A549 (cell line): ENCODE data around the gene SLC24A1.

Experiments used
- BCL3 ChIP-seq: fragments of >200 bp; sonication (Bioruptor Twin); formaldehyde crosslinking; IDR thresholded peaks from 3 replicates; pipeline ENCODE4 v1.6.1; 2016
- CEBPB ChIP-seq, 2 experiments: fragments of >200 bp in 1 of 2; sonication (Bioruptor Twin) in 1 of 2; formaldehyde crosslinking in 1 of 2; IDR thresholded peaks; 2 replicates each; pipeline ENCODE4 v1.6.1; 2012 to 2016
- CTCF ChIP-seq: fragments of >200 bp; sonication (Bioruptor Twin); formaldehyde crosslinking; IDR thresholded peaks from 3 replicates; pipeline ENCODE4 v1.5.1; 2016
- EP300 ChIP-seq, 2 experiments: fragments of >200 bp; sonication (Bioruptor Twin); formaldehyde crosslinking; IDR thresholded peaks; 2 replicates in 1 of 2; 3 replicates in 1 of 2; pipeline ENCODE4 v1.6.1; 2016 to 2017
- ESRRA ChIP-seq: fragments of 150-350 bp; IDR thresholded peaks from 2 replicates; pipeline ENCODE4 v1.6.1; 2014; ENCODE audit warnings: mild to moderate bottlenecking, low read length, borderline replicate concordance
- FOSL2 ChIP-seq, 2 experiments: fragments of 450-650 bp in 1 of 2; fragments of >200 bp in 1 of 2; sonication (Bioruptor Twin) in 1 of 2; formaldehyde crosslinking; IDR thresholded peaks; 2 replicates each; pipeline versions ENCODE4 v1.5.0 to v1.6.1; 2016 to 2020; ENCODE audit warnings: mild to moderate bottlenecking in 1 of 2, moderate library complexity in 1 of 2
- POLR2A ChIP-seq: IDR thresholded peaks from 2 replicates; pipeline ENCODE4 v1.6.1; 2012; ENCODE audit warnings: mild to moderate bottlenecking, low read length
- RAD21 ChIP-seq, 2 experiments: fragments of >200 bp in 1 of 2; sonication (Bioruptor Twin) in 1 of 2; formaldehyde crosslinking in 1 of 2; IDR thresholded peaks in 1 of 2; conservative IDR thresholded peaks in 1 of 2; 2 replicates in 1 of 2; 3 replicates in 1 of 2; pipeline ENCODE4 v1.6.1; 2012 to 2018; ENCODE audit warnings: inconsistent platforms in 1 of 2
- RFX5 ChIP-seq: fragments of 450-650 bp; IDR thresholded peaks from 2 replicates; pipeline ENCODE4 v1.7.1; 2014; ENCODE audit warnings: antibody characterized with exemption, mild to moderate bottlenecking, moderate library complexity
- SMC3 ChIP-seq: fragments of >200 bp; sonication (Bioruptor Twin); formaldehyde crosslinking; IDR thresholded peaks from 3 replicates; pipeline ENCODE4 v1.6.1; 2018; ENCODE audit warnings: inconsistent platforms
- ZFP36 ChIP-seq: fragments of 450-650 bp; IDR thresholded peaks from 2 replicates; pipeline ENCODE4 v1.6.1; 2014; ENCODE audit warnings: borderline replicate concordance; ENCODE audit not compliant: partially characterized antibody

DNA sequence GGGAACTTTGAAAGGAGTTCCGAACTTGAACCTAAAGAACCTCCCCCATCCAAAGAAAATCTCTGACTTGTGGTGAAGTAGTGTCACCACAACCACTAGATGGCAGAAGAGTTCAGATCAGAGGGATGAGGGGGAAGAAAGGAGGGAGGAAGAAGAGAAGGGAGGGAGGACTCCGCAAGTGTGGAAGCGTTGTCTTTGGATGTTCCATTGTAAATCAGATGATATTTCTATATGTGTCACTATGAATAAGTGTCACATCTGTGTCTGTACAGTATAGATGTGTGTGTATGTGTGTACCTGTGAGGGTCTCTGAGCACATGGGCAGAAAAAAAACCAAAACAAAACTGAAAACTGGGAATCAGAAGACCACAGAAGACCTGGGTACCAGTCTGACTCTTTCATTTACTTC lies 16.9 kb downstream of the SLC24A1 start:
- TF ChIP-seq CTCF (peak; percentile 97), ESRRA (no peak), FOSL2 (IDR thresholded peaks at IDR 0.05) (no peak), FOSL2 (CRISPR knock-in tag; IDR thresholded peaks at IDR 0.05) (no peak), EP300 (IDR thresholded peaks at IDR 0.05) (no peak), ZFP36 (no peak), SMC3 (peak; percentile 82), POLR2A (no peak), BCL3 (no peak), RFX5 (no peak), CEBPB (IDR thresholded peaks at IDR 0.05) (no peak), RAD21 (conservative IDR thresholded peaks at IDR 0.05 in 1 of 2, IDR thresholded peaks at IDR 0.05 in 1 of 2) (peak; percentile 88 to 96)
